ENCODE results near the gene S100A7A.

Gene S100A7A

DNA sequence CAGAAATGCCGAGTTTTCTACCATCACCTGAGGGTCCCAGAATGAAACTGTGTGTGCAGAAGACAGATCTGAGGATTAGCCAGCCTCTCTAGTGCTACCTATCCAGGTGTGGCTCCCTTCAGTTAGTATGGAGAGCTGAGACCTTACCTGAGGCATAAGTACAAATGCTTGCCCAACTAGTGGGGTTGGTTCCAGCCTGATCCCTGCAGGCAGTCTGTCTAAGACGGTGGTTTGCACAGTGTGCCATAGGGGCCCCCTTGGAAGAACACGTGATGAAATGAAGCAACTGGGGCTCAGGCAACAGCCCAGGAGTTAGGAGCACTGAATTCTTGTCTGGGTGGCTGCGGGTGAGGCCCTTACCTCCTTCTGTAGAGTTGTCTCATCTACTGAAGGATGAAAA lies 15.6 kb downstream of the S100A7A start:
- H3K4me3 ChIP-seq (ENCODE audit: low read depth, low read length): no peak overlapping the region
- TF ChIP-seq, protein P1, sequence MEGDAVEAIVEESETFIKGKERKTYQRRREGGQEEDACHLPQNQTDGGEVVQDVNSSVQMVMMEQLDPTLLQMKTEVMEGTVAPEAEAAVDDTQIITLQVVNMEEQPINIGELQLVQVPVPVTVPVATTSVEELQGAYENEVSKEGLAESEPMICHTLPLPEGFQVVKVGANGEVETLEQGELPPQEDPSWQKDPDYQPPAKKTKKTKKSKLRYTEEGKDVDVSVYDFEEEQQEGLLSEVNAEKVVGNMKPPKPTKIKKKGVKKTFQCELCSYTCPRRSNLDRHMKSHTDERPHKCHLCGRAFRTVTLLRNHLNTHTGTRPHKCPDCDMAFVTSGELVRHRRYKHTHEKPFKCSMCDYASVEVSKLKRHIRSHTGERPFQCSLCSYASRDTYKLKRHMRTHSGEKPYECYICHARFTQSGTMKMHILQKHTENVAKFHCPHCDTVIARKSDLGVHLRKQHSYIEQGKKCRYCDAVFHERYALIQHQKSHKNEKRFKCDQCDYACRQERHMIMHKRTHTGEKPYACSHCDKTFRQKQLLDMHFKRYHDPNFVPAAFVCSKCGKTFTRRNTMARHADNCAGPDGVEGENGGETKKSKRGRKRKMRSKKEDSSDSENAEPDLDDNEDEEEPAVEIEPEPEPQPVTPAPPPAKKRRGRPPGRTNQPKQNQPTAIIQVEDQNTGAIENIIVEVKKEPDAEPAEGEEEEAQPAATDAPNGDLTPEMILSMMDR (IDR thresholded peaks at IDR 0.05; ENCODE audit: insufficient read depth, low read length, missing control alignments): no peak
- DNase-seq (ENCODE audit: low read depth, low spot score): no peak
- POLR2A ChIA-PET: no interaction called here
- CTCF ChIA-PET: no interaction called here

DNA sequence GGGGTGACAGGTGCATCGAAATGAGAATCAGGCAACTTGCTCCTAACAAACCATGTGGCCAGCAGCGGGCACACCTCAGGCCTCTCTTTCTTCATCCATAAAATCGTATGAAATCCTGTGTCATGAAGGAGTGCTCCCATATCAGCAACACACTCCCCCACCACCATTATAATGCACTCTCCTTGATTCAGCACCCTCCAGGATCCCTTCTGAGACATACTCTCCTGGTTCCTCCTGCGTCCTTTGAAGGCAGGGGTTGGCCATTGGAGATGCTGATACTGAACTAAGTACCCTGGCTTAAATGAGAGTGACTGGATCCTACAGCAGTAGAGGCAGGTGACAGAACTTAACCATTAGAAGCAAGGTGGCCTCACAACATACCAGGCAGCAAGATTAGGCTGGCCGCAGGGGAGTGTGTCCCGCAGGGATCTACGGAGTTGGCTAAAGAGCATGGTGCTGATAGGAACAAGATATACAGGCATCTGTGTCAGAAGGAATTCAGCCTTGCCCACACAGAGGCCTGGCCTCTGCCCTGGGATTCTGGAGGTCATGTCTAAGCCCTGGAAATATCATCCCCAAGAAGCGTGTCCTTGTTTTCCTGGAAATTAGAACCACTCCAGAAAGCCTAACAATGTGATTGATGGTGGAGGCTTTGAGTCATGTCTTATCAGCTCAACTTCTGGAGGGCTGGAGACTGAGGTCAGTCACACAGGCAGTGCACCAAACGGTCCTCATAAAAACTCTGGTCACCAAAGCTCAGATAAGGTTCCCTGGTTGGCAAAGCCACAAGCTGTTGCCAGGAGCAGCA lies 16.8 kb downstream of the S100A7A start:
- no peak overlapping the region for H3K4me3 ChIP-seq (ENCODE audit: low read depth, low read length)
- POLR2A ChIA-PET: no interaction called here
- CTCF ChIA-PET: no interaction called here
- TF ChIP-seq, protein P1 (IDR thresholded peaks at IDR 0.05; ENCODE audit: insufficient read depth, low read length, missing control alignments): no peak
- no peak for DNase-seq (ENCODE audit: low read depth, low spot score)

DNA sequence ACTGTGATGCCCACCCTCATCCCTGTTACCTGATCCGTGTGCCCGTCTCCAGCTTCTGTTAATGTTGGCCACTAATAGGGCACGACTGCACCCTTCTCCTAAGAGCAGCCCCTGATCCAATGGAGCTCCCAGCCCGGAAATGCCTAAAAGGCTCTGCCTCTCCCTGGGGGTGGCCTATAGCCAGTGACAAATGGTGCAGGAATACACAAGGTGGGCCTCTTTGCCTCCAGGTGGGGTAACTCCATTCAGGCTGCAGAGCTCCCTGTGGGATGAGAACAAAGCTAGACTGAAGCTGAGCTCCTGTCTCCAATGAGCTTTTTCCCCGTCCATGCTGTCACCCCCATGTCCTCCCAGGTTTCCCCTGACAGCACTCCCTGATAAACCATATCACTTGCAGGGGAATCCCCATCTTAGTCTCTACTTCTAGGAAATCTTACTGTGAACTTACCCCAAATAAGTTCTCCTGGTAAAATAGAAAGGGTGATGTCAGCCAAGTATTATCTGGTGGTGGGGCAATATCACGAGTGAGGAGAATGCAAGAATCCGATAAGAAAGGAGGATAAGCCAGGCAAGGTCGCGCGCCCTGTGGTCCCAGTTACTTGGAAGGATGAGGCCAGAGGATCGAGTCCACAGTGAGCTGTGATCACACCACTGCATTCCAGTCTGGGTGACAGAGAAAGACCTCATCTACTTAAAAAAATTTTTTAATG lies 18.6 kb downstream of the S100A7A start:
- DNase-seq (ENCODE audit: low read depth, low spot score): no peak
- H3K4me3 ChIP-seq (ENCODE audit: low read depth, low read length): no peak overlapping the region
- TF ChIP-seq, protein P1 (IDR thresholded peaks at IDR 0.05; ENCODE audit: insufficient read depth, low read length, missing control alignments): no peak
- POLR2A ChIA-PET: no interaction called here
- CTCF ChIA-PET: interaction anchor here (1.6 kb wide), 1 partner anchor 31 kb away, joined by 4 read pairs; no protein-coding TSS in a partner anchor

DNA sequence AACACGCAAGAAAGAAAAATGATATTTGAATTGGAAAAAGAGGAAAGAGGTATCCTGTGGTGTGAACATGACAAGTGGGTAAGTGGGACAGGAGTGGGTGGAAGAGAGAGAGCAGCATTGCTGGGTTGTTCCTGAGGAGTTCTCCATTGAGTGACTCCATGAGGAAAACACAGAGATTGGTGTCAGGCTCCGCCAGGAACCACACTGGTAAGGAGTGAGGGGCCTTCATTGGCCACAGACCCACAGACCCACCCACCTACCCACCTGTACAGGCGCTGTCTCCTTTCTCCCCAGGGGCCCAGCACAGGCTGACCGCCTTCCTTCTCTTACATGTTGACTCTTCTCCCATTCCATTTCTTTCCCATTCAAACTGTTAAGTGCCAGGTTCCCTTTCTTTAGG lies 20.9 kb downstream of the S100A7A start:
- no peak overlapping the region for H3K4me3 ChIP-seq (ENCODE audit: low read depth, low read length)
- no peak for DNase-seq (ENCODE audit: low read depth, low spot score)
- POLR2A ChIA-PET: no interaction called here
- CTCF ChIA-PET: no interaction called here
- TF ChIP-seq, protein P1 (IDR thresholded peaks at IDR 0.05; ENCODE audit: insufficient read depth, low read length, missing control alignments): no peak

DNA sequence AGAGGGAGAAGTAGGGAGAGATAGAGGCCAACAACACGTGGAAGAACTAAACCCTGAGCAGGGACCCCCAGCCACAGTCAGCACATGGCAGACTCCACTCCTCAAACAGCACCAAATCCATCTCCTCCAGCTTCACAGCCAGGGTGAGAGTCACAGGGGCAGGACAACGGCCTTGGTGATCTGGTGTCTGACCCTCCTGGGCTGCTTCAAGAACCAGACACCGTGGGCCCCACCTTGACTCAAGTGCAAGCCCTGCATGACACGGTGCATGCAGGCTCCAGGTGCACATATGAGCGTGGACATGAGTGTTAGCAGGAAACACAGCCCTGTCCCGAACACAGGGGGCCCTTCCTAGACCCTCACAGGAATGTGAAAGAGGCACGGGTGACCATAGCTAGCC lies 22.3 kb downstream of the S100A7A start:
- CTCF ChIA-PET: no interaction called here
- POLR2A ChIA-PET: no interaction called here
- TF ChIP-seq, protein P1 (IDR thresholded peaks at IDR 0.05; ENCODE audit: insufficient read depth, low read length, missing control alignments): no peak
- H3K4me3 ChIP-seq (ENCODE audit: low read depth, low read length): no peak overlapping the region
- no peak for DNase-seq (ENCODE audit: low read depth, low spot score)

DNA sequence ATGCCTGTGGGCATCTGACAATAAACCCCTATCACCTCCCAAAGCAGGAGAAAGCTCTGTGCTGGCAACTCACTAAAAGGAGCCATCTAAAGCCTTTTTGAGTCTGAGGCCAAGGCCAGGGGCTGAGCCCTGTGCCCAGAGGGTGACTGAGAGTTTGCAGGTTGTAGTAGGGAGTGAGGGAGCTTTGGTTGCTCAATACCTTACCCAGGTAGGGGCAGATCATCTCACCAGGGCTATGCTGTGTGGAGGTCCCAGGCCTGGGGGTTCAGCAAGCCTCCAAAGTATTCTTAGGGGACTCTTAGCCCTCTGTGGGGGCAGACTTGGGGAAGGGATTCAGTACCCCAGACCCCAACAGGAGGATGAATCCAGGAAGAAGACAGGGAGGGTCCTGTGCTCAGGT lies 23.0 kb downstream of the S100A7A start:
- no peak overlapping the region for H3K4me3 ChIP-seq (ENCODE audit: low read depth, low read length)
- CTCF ChIA-PET: no interaction called here
- POLR2A ChIA-PET: no interaction called here
- no peak for DNase-seq (ENCODE audit: low read depth, low spot score)
- TF ChIP-seq, protein P1 (IDR thresholded peaks at IDR 0.05; ENCODE audit: insufficient read depth, low read length, missing control alignments): no peak

Measured in AG04449 (cell line).